K562 (cell line): ENCODE data around the gene FHDC1.

Source experiments
- EGR1 ChIP-seq: fragments of 450-650 bp; conservative IDR thresholded peaks from 2 replicates; pipeline ENCODE4 v1.6.1; 2017; ENCODE audit warnings: mild to moderate bottlenecking
- RAD21 ChIP-seq, 2 experiments: fragments of 250-450 bp in 1 of 2; fragments of 450-650 bp in 1 of 2; sonication (Bioruptor Pico) in 1 of 2; formaldehyde crosslinking in 1 of 2; IDR thresholded peaks in 1 of 2; conservative IDR thresholded peaks in 1 of 2; 2 replicates each; pipeline versions ENCODE4 v1.4.0 to v1.8.0; 2020 to 2022; ENCODE audit warnings: mild to moderate bottlenecking in 2 of 2, moderate library complexity in 1 of 2
- TF ChIP-seq, protein P1 (sequence below), 2 experiments: fragments of 450-650 bp in 1 of 2; sonication (generic) in 1 of 2; formaldehyde crosslinking; conservative IDR thresholded peaks; 2 replicates each; pipeline versions ENCODE4 v1.4.0 to v1.8.1; 2020 to 2022; ENCODE audit warnings: mild to moderate bottlenecking in 1 of 2, missing genetic modification reagents in 1 of 2

GRCh38 chr4:152999346-153000075 is 63.4 kb downstream of the FHDC1 start:
- TF ChIP-seq, protein P1, sequence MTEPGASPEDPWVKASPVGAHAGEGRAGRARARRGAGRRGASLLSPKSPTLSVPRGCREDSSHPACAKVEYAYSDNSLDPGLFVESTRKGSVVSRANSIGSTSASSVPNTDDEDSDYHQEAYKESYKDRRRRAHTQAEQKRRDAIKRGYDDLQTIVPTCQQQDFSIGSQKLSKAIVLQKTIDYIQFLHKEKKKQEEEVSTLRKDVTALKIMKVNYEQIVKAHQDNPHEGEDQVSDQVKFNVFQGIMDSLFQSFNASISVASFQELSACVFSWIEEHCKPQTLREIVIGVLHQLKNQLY (CRISPR knock-in tag; conservative IDR thresholded peaks at IDR 0.05): no peak
- TF ChIP-seq RAD21 (CRISPR knock-in tag; conservative IDR thresholded peaks at IDR 0.05 in 1 of 2, IDR thresholded peaks at IDR 0.05 in 1 of 2): no peak
- TF ChIP-seq EGR1: no peak
